ENCODE results near the gene TRIM37. TPM values are rescaled to one million over a fixed set of nuclear protein-coding genes. Genes with fewer than 3 reads are reported as not detected.

TRIM37 gene
- polyA plus RNA-seq, 1 of the 3 experiments (the other 2 are of a cell fraction) = 20.5 TPM

DNA sequence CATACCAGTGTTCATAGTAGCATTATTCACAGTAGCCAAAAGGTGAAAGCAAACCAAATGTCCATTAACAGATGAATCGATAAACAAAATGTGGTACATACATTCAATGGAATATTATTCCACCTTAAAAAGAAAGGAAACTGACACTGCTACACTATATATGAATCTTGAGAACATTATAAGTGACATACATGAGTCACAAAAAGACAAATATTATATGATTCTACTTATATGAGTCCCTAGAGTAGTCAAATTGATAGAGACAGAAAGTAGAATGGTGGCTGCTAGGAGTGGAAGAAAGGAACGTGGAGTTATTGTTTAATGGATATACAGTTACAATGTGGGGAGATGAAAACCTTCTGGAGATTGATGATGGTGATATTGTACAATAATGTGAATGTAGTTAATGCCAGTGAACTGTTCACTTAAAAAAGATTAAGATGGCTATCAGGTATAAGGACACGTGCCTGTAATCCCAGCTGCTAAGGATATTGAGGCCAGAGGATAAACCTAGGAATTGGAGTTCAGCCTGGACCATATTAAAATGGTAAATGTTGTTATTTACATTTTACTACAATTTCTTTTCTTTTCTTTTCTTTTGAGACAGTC, 20.2 kb upstream of the TRIM37 start:
- Histone ChIP-seq H3K4me2 (no peak overlapping the region), H3K27me3 (ENCODE audit: insufficient read depth) (no peaks in the 10 kb centered on the region), H3K79me2 (ENCODE audit: insufficient read depth) (peaks cover 92% of the 10 kb centered on the region), H3K9me2 (no peaks in the 10 kb centered on the region), H2AFZ (ENCODE audit: low read depth) (no peak overlapping the region), H3K4me1 (ENCODE audit: control insufficient read depth in 1 of 2, insufficient read depth in 2 of 2, low read depth in 1 of 2, low read length in 1 of 2) (no peaks in the 10 kb centered on the region), H3K36me3 (replicated peaks in 1 of 2; ENCODE audit: control insufficient read depth in 1 of 2, insufficient read depth in 2 of 2, low read length in 1 of 2) (peaks cover 0 to 26% of the 10 kb centered on the region in 2 experiments), H3F3A (replicated peaks; ENCODE audit: insufficient read depth) (peaks cover 13% of the 10 kb centered on the region), H3K9me3 (no peaks in the 10 kb centered on the region), H3K9ac (no peak overlapping the region), H4K20me1 (ENCODE audit: insufficient read depth) (no peaks in the 10 kb centered on the region), H3K27ac (ENCODE audit: low read depth in 2 of 2, low read length in 1 of 2) (no peak overlapping the region), H3K4me3 (ENCODE audit: low read depth in 2 of 2, low read length in 1 of 2) (no peak overlapping the region)
- ChIA-PET POLR2A (no interaction called here), CTCF (interaction anchor here (1.9 kb wide), 1 partner anchor 18 kb away, joined by 4 read pairs; no protein-coding TSS in a partner anchor)
- 68% methylated on average over 3 of the region's 3 CpGs for WGBS (ENCODE audit: low lambda C conversion rate)
- TF ChIP-seq EP300 (IDR thresholded peaks at IDR 0.05; ENCODE audit: borderline replicate concordance in 1 of 2, low read depth in 1 of 2, low read length in 1 of 2) = peak in 1 of 2 experiments; percentile 31; a peak in 1 of 4 replicates
- peak; percentile 76 for TF ChIP-seq GATA2 (CRISPR knock-in tag; IDR thresholded peaks at IDR 0.05)
- TF ChIP-seq MXI1 (IDR thresholded peaks at IDR 0.05; ENCODE audit: low read depth, low read length) = peak; percentile 37; the same call in 1 of the 2 replicates
- no peak for TF ChIP-seq SMC3 (IDR thresholded peaks at IDR 0.05; ENCODE audit: low read depth, low read length)
- DNase-seq = no peak

DNA sequence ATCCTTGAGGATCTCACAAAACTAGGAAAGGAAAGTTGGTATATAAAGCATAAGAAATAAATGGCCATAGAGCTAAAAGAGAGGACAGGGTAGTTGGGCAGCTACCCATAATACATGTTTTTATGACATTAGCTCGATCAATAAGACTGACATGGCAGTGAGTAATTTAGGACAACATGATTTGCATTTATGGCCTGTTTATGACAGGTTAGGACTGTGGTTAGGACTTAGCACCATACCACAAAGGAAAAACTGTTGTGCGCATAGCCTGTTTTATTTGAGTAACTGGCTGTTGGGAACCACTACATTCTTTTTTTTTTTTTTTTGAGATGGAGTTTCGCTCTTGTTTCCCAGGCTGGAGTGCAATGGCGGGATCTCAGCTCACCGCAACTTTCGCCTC, 18.0 kb upstream of the TRIM37 start:
- TF ChIP-seq FOXJ3 (CRISPR knock-in tag; IDR thresholded peaks at IDR 0.05) (no peak), JUND (IDR thresholded peaks at IDR 0.05) (no peak), NFIC (IDR thresholded peaks at IDR 0.05; ENCODE audit: borderline replicate concordance) (no peak), RFX5 (IDR thresholded peaks at IDR 0.05; ENCODE audit: low read length) (no peak), GABPA (IDR thresholded peaks at IDR 0.05; ENCODE audit: low read depth) (no peak), SIN3A (IDR thresholded peaks at IDR 0.05; ENCODE audit: borderline replicate concordance, low read depth, low read length) (no peak), MEF2A (IDR thresholded peaks at IDR 0.05; ENCODE audit: borderline replicate concordance, low read depth) (no peak), EP300 (IDR thresholded peaks at IDR 0.05; ENCODE audit: borderline replicate concordance in 1 of 2, low read depth in 1 of 2, low read length in 1 of 2) (no peak), MXI1 (IDR thresholded peaks at IDR 0.05; ENCODE audit: low read depth, low read length) (no peak), YY1 (IDR thresholded peaks at IDR 0.05; ENCODE audit: low read depth) (no peak), RAD21 (IDR thresholded peaks at IDR 0.05; ENCODE audit: low read length) (no peak)
- TF ChIP-seq, protein P1, sequence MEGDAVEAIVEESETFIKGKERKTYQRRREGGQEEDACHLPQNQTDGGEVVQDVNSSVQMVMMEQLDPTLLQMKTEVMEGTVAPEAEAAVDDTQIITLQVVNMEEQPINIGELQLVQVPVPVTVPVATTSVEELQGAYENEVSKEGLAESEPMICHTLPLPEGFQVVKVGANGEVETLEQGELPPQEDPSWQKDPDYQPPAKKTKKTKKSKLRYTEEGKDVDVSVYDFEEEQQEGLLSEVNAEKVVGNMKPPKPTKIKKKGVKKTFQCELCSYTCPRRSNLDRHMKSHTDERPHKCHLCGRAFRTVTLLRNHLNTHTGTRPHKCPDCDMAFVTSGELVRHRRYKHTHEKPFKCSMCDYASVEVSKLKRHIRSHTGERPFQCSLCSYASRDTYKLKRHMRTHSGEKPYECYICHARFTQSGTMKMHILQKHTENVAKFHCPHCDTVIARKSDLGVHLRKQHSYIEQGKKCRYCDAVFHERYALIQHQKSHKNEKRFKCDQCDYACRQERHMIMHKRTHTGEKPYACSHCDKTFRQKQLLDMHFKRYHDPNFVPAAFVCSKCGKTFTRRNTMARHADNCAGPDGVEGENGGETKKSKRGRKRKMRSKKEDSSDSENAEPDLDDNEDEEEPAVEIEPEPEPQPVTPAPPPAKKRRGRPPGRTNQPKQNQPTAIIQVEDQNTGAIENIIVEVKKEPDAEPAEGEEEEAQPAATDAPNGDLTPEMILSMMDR (IDR thresholded peaks at IDR 0.05) = no peak
- TF ChIP-seq, protein P2, sequence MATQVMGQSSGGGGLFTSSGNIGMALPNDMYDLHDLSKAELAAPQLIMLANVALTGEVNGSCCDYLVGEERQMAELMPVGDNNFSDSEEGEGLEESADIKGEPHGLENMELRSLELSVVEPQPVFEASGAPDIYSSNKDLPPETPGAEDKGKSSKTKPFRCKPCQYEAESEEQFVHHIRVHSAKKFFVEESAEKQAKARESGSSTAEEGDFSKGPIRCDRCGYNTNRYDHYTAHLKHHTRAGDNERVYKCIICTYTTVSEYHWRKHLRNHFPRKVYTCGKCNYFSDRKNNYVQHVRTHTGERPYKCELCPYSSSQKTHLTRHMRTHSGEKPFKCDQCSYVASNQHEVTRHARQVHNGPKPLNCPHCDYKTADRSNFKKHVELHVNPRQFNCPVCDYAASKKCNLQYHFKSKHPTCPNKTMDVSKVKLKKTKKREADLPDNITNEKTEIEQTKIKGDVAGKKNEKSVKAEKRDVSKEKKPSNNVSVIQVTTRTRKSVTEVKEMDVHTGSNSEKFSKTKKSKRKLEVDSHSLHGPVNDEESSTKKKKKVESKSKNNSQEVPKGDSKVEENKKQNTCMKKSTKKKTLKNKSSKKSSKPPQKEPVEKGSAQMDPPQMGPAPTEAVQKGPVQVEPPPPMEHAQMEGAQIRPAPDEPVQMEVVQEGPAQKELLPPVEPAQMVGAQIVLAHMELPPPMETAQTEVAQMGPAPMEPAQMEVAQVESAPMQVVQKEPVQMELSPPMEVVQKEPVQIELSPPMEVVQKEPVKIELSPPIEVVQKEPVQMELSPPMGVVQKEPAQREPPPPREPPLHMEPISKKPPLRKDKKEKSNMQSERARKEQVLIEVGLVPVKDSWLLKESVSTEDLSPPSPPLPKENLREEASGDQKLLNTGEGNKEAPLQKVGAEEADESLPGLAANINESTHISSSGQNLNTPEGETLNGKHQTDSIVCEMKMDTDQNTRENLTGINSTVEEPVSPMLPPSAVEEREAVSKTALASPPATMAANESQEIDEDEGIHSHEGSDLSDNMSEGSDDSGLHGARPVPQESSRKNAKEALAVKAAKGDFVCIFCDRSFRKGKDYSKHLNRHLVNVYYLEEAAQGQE (IDR thresholded peaks at IDR 0.05; ENCODE audit: low read depth, low read length) = no peak
- TF ChIP-seq, protein P3, sequence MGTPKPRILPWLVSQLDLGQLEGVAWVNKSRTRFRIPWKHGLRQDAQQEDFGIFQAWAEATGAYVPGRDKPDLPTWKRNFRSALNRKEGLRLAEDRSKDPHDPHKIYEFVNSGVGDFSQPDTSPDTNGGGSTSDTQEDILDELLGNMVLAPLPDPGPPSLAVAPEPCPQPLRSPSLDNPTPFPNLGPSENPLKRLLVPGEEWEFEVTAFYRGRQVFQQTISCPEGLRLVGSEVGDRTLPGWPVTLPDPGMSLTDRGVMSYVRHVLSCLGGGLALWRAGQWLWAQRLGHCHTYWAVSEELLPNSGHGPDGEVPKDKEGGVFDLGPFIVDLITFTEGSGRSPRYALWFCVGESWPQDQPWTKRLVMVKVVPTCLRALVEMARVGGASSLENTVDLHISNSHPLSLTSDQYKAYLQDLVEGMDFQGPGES (IDR thresholded peaks at IDR 0.05; ENCODE audit: low read depth, low read length) = no peak
- TF ChIP-seq, protein P4, sequence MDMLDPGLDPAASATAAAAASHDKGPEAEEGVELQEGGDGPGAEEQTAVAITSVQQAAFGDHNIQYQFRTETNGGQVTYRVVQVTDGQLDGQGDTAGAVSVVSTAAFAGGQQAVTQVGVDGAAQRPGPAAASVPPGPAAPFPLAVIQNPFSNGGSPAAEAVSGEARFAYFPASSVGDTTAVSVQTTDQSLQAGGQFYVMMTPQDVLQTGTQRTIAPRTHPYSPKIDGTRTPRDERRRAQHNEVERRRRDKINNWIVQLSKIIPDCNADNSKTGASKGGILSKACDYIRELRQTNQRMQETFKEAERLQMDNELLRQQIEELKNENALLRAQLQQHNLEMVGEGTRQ (IDR thresholded peaks at IDR 0.05; ENCODE audit: borderline replicate concordance, low read depth, low read length) = no peak
- no peaks in the 10 kb centered on the region for H3K4me1 ChIP-seq (ENCODE audit: control insufficient read depth in 1 of 2, insufficient read depth in 2 of 2, low read depth in 1 of 2, low read length in 1 of 2)
- H3K79me2 ChIP-seq (ENCODE audit: insufficient read depth) = peaks cover 88% of the 10 kb centered on the region
- no peak overlapping the region for H2AFZ ChIP-seq (ENCODE audit: low read depth)
- H3F3A ChIP-seq (replicated peaks; ENCODE audit: insufficient read depth) = peaks cover 13% of the 10 kb centered on the region
- no peaks in the 10 kb centered on the region for H3K9me3 ChIP-seq
- CTCF ChIA-PET = interaction anchor here (0.8 to 2.1 kb wide), 4 partner anchors 14 to 119 kb away, joined by 3 to 5 read pairs (median 4); no protein-coding TSS in a partner anchor
- no peak overlapping the region for H3K4me3 ChIP-seq (ENCODE audit: low read depth in 2 of 2, low read length in 1 of 2)
- H3K27ac ChIP-seq (ENCODE audit: low read depth in 2 of 2, low read length in 1 of 2) = no peak overlapping the region
- no peaks in the 10 kb centered on the region for H4K20me1 ChIP-seq (ENCODE audit: insufficient read depth)
- H3K9ac ChIP-seq = no peak overlapping the region
- no peak overlapping the region for H3K4me2 ChIP-seq
- H3K36me3 ChIP-seq (replicated peaks in 1 of 2; ENCODE audit: control insufficient read depth in 1 of 2, insufficient read depth in 2 of 2, low read length in 1 of 2) = peaks cover 0 to 31% of the 10 kb centered on the region in 2 experiments
- no peak for DNase-seq
- 96% methylated on average over 6 of the region's 6 CpGs for WGBS (ENCODE audit: low lambda C conversion rate)
- no peaks in the 10 kb centered on the region for H3K27me3 ChIP-seq (ENCODE audit: insufficient read depth)
- POLR2A ChIA-PET = no interaction called here
- H3K9me2 ChIP-seq = no peaks in the 10 kb centered on the region
